HEK293 (cell line): ENCODE results near the gene TICRR.

Experiments
- CTCF ChIP-seq: fragments of 450-650 bp; formaldehyde crosslinking; IDR thresholded peaks from 2 replicates; pipeline ENCODE4 v1.5.1; 2016; ENCODE audit warnings: missing biosample characterization, missing genetic modification characterization
- KLF10 ChIP-seq: fragments of 450-650 bp; IDR thresholded peaks from 2 replicates; pipeline ENCODE4 v1.5.1; 2018; ENCODE audit warnings: missing biosample characterization, mild to moderate bottlenecking, missing genetic modification characterization
- PRDM1 ChIP-seq: fragments of 450-650 bp; formaldehyde crosslinking; IDR thresholded peaks from 2 replicates; pipeline ENCODE4; 2016; ENCODE audit warnings: missing biosample characterization, missing genetic modification characterization
- SETDB1 ChIP-seq: IDR thresholded peaks from one replicate; pipeline ENCODE4 v1.6.1; 2017; ENCODE audit warnings: mild to moderate bottlenecking, low read length, moderate library complexity, mixed read lengths; ENCODE audit not compliant: insufficient read length
- TCF7L2 ChIP-seq: IDR thresholded peaks from 2 replicates; pipeline ENCODE4 v1.6.1; 2011; ENCODE audit warnings: low read depth, mild to moderate bottlenecking, inconsistent platforms, low read length, moderate library complexity, borderline replicate concordance
- ZBTB21 ChIP-seq: fragments of 450-650 bp; formaldehyde crosslinking; IDR thresholded peaks from 2 replicates; pipeline ENCODE4 v1.5.1; 2017; ENCODE audit warnings: missing biosample characterization, missing genetic modification characterization
- ZNF146 ChIP-seq: fragments of 450-650 bp; formaldehyde crosslinking; IDR thresholded peaks from 2 replicates; pipeline ENCODE4 v1.5.1; 2016; ENCODE audit warnings: missing biosample characterization, missing genetic modification characterization
- ZNF157 ChIP-seq: fragments of 450-650 bp; formaldehyde crosslinking; IDR thresholded peaks from 2 replicates; pipeline ENCODE4 v1.5.1; 2016; ENCODE audit warnings: missing biosample characterization, missing genetic modification characterization
- ZNF174 ChIP-seq: fragments of 450-650 bp; formaldehyde crosslinking; IDR thresholded peaks from 2 replicates; pipeline ENCODE4 v1.5.0; 2017; ENCODE audit warnings: missing biosample characterization, mild to moderate bottlenecking, missing genetic modification characterization
- ZNF23 ChIP-seq: fragments of 450-650 bp; formaldehyde crosslinking; IDR thresholded peaks from 2 replicates; pipeline ENCODE4 v1.5.1; 2016; ENCODE audit warnings: missing biosample characterization, missing genetic modification characterization, borderline replicate concordance
- ZNF707 ChIP-seq: fragments of 450-650 bp; formaldehyde crosslinking; IDR thresholded peaks from 2 replicates; pipeline ENCODE4 v1.5.1; 2016; ENCODE audit warnings: missing biosample characterization, missing genetic modification characterization
- ZSCAN18 ChIP-seq: fragments of 450-650 bp; formaldehyde crosslinking; IDR thresholded peaks from 2 replicates; pipeline ENCODE4 v1.5.1; 2016; ENCODE audit warnings: missing biosample characterization, missing genetic modification characterization
- TF ChIP-seq, protein P1 (sequence below): fragments of 450-650 bp; formaldehyde crosslinking; IDR thresholded peaks from 2 replicates; pipeline ENCODE4 v1.5.1; 2016; ENCODE audit warnings: missing biosample characterization, missing genetic modification characterization

- TF ChIP-seq CTCF (tag by site-specific recombination) (no peak), ZNF174 (no peak), ZBTB21 (tag by site-specific recombination) (no peak), TCF7L2 (no peak), ZNF23 (tag by site-specific recombination) (no peak), ZNF707 (tag by site-specific recombination) (no peak), ZNF157 (tag by site-specific recombination) (no peak), PRDM1 (tag by site-specific recombination) (no peak), KLF10 (tag by site-specific recombination) (no peak), ZSCAN18 (no peak), ZNF146 (tag by site-specific recombination) (no peak), SETDB1 (no peak)
- TF ChIP-seq, protein P1, sequence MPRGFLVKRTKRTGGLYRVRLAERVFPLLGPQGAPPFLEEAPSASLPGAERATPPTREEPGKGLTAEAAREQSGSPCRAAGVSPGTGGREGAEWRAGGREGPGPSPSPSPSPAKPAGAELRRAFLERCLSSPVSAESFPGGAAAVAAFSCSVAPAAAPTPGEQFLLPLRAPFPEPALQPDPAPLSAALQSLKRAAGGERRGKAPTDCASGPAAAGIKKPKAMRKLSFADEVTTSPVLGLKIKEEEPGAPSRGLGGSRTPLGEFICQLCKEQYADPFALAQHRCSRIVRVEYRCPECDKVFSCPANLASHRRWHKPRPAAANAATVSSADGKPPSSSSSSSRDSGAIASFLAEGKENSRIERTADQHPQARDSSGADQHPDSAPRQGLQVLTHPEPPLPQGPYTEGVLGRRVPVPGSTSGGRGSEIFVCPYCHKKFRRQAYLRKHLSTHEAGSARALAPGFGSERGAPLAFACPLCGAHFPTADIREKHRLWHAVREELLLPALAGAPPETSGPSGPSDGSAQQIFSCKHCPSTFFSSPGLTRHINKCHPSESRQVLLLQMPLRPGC, result no peak
These were observed 2.9 kb downstream of the TICRR start for GRCh38 chr15:89578146-89578545.
